K562 (cell line): ENCODE data around the gene TARP.

ENCODE experiments used
- ATAC-seq: fragments of 200-7000 bp; cut with Tn5 transposase; 3 replicates; pipeline ENCODE4 v1.9.1; 2020; ENCODE audit warnings: moderate library complexity
- BruUV-seq: library from RNA; stranded (reverse); fragments of 400-500 nt; replicated peaks from 2 replicates; lab custom pipeline; 2021; lab: Mats Ljungman, UMichigan
- CTCF ChIA-PET: fragments of 300-600 bp; formaldehyde crosslinking; extraction: SDS; loops from one replicate; lab custom pipeline; 2021; ENCODE audit warnings: low intra/inter-chr PET ratio; lab: Yijun Ruan, JAX
- POLR2A ChIA-PET: fragments of 300-600, 350-650 bp; sonication (Branson Sonifier 250); formaldehyde crosslinking; extraction: SDS; loops from one replicate; lab custom pipeline; 2021; ENCODE audit warnings: antibody characterized with exemption, inconsistent platforms; lab: Yijun Ruan, JAX
- DNase-seq, 4 experiments: peaks; one replicate each; pipeline versions ENCODE4 v3.0.0 to v3.0.0-alpha.2; 2011 to 2018; ENCODE audit warnings: low spot score in 3 of 4, mixed read lengths in 3 of 4; ENCODE audit errors: extremely low read depth in 1 of 4
- FAIRE-seq: peaks from 2 replicates; lab custom pipeline; 2011; peaks lifted over from hg19 to GRCh38; lab: Jason Lieb, UNC
- H2AFZ ChIP-seq: 2 replicates; pipeline ENCODE4 v1.6.0; 2011; ENCODE audit warnings: low read depth, low read length, control low read depth, inconsistent platforms
- H3K27ac ChIP-seq: fragments of 200-600 bp; 3 replicates; pipeline ENCODE4 v1.8.0; 2011; ENCODE audit warnings: low read depth, mild to moderate bottlenecking, control low read depth, inconsistent platforms, low read length, moderate library complexity, mixed read lengths; ENCODE audit errors: extremely low read depth
- H3K27me3 ChIP-seq, 2 experiments: fragments of 300-600 bp in 1 of 2; 2 replicates in 1 of 2; 3 replicates in 1 of 2; pipeline versions ENCODE4 v1.6.0 to v1.8.0; 2011; ENCODE audit warnings: inconsistent platforms in 2 of 2, low read length in 2 of 2, mild to moderate bottlenecking in 1 of 2, mixed read lengths in 1 of 2, moderate library complexity in 1 of 2; ENCODE audit not compliant: control insufficient read depth in 2 of 2, insufficient read depth in 2 of 2
- H3K36me3 ChIP-seq: fragments of 300-600 bp; 3 replicates; pipeline ENCODE4 v1.8.0; 2011; ENCODE audit warnings: mild to moderate bottlenecking, low read length, inconsistent platforms; ENCODE audit not compliant: control insufficient read depth, insufficient read depth
- H3K4me1 ChIP-seq, 2 experiments: fragments of 200-600 bp in 1 of 2; replicated peaks in 1 of 2; 2 replicates in 1 of 2; 3 replicates in 1 of 2; pipeline versions ENCODE4 v1.5.1 to v1.8.0; 2011; ENCODE audit warnings: inconsistent platforms in 2 of 2, low read length in 2 of 2, mild to moderate bottlenecking in 1 of 2, mixed read lengths in 1 of 2, moderate library complexity in 1 of 2; ENCODE audit not compliant: control insufficient read depth in 2 of 2, insufficient read depth in 2 of 2
- H3K4me2 ChIP-seq: 2 replicates; pipeline ENCODE4 v1.6.1; 2011; ENCODE audit warnings: low read length, control low read depth, inconsistent platforms, mixed read lengths; ENCODE audit not compliant: insufficient read depth
- H3K4me3 ChIP-seq: fragments of 200-600 bp; sonication (generic), shearing (Covaris generic); 2 replicates; pipeline ENCODE4 v1.5.1; 2016; ENCODE audit warnings: control low read depth, inconsistent platforms
- H3K79me2 ChIP-seq: fragments of 200-600 bp; 3 replicates; pipeline ENCODE4 v1.8.0; 2011; ENCODE audit warnings: low read length, inconsistent platforms; ENCODE audit not compliant: control insufficient read depth, insufficient read depth
- H3K9ac ChIP-seq, 2 experiments: 2 replicates each; pipeline versions ENCODE4 v1.6.0 to v1.6.1; 2011; ENCODE audit warnings: low read depth in 2 of 2, low read length in 2 of 2, control low read depth in 1 of 2, inconsistent platforms in 1 of 2, mild to moderate bottlenecking in 1 of 2, mixed read lengths in 1 of 2; ENCODE audit not compliant: insufficient read depth in 1 of 2
- H3K9me1 ChIP-seq: one replicate; pipeline ENCODE4 v1.6.0; 2011; ENCODE audit warnings: inconsistent platforms, mild to moderate bottlenecking, low read length, moderate library complexity; ENCODE audit not compliant: control insufficient read depth, insufficient read depth
- H3K9me3 ChIP-seq: replicated peaks from 2 replicates; pipeline ENCODE4 v1.5.1; 2011; ENCODE audit warnings: low read depth, low read length, inconsistent platforms; ENCODE audit not compliant: control insufficient read depth, insufficient read depth
- H4K20me1 ChIP-seq: replicated peaks from 2 replicates; pipeline ENCODE4 v1.6.1; 2011; ENCODE audit warnings: low read length, inconsistent platforms, mixed read lengths; ENCODE audit not compliant: control insufficient read depth, insufficient read depth
- MCM7 ChIP-seq, 2 experiments: fragments of 450-650 bp; IDR thresholded peaks; 2 replicates each; pipeline ENCODE4 v1.6.1; 2016 to 2018
- ZBTB40 ChIP-seq, 2 experiments: fragments of 450-650 bp in 1 of 2; sonication (generic) in 1 of 2; formaldehyde crosslinking in 1 of 2; IDR thresholded peaks; 2 replicates each; pipeline versions ENCODE4 v1.7.1 to v1.9.0; 2016 to 2022; ENCODE audit warnings: inconsistent platforms in 1 of 2, mild to moderate bottlenecking in 1 of 2, missing genetic modification reagents in 1 of 2
- WGBS: fragments of 100-300 bp; shearing (Covaris generic); methylation state at CpG from one replicate; pipeline ENCODE4 v1.1.6; 2016; ENCODE audit warnings: low coverage, mixed read lengths; ENCODE audit not compliant: insufficient coverage; ENCODE audit errors: missing lambda C conversion rate; 5-methylcytosine and 5-hydroxymethylcytosine counted together
- in situ Hi-C: fragments of 300-500 bp; cut with MboI; formaldehyde crosslinking; loops from 4 replicates; pipeline ENCODE4 v1.15.0; 2018; ENCODE audit warnings: inconsistent platforms, mixed read lengths
- intact Hi-C: fragments of 100-400 bp; cut with micrococcal nuclease; formaldehyde crosslinking; loops from 2 replicates; pipeline ENCODE4 v1.14.2; 2022

The TARP gene

GRCh38 chr7:38306171-38306570 is 32.7 kb upstream of the TARP start:
- WGBS = 47% methylated on average over 3 of the region's 3 CpGs
- H3K27me3 ChIP-seq = peaks cover 8 to 17% of the 10 kb centered on the region in 2 experiments; a peak in 4 of 5 replicates

More at GRCh38 chr7:38306171-38306570, 32.7 kb upstream of the TARP start:
- intact Hi-C loops = no loop called here
- ATAC-seq (no peak), FAIRE-seq (no peak), DNase-seq (no peak)
- Histone ChIP-seq H3K27ac (no peak overlapping the region), H2AFZ (no peak overlapping the region), H3K4me2 (no peak overlapping the region), H3K4me1 (peaks cover 0 to 7% of the 10 kb centered on the region in 2 experiments; a peak in 2 of 5 replicates), H3K9ac (no peak overlapping the region), H3K79me2 (no peaks in the 10 kb centered on the region), H3K36me3 (no peaks in the 10 kb centered on the region), H4K20me1 (0 out of 2 replicates have a peak, but pooled peaks cover 2% of the 10 kb centered on the region), H3K4me3 (no peak overlapping the region), H3K9me3 (no peaks in the 10 kb centered on the region), H3K9me1 (no peaks in the 10 kb centered on the region)
- TF ChIP-seq MCM7 (IDR thresholded peaks at IDR 0.05) (no peak), ZBTB40 (IDR thresholded peaks at IDR 0.05) (0 out of 2 replicates have a peak, but pooled peaks have one; percentile 28), ZBTB40 (CRISPR knock-in tag; IDR thresholded peaks at IDR 0.05) (no peak)
- in situ Hi-C loops = no loop called here
- CTCF ChIA-PET = no interaction called here
- BruUV-seq = no TSS peak
- POLR2A ChIA-PET = no interaction called here
